Effector memory CD8-positive, alpha-beta T cell (primary cell): ENCODE results near the gene LARGE1.

Experiments
- ATAC-seq: fragments of 150-1000 bp; cut with Tn5 transposase; replicated peaks from 2 replicates; pipeline ENCODE4 v1.10.0; 2021; ENCODE audit warnings: mild to moderate bottlenecking, moderate library complexity
- DNase-seq, 3 experiments: peaks; one replicate each; pipeline ENCODE4 v3.0.0; 2021
- H3K27ac Mint-ChIP-seq, 2 donors: one replicate each; pipeline ENCODE4 v1.8.0; 2022; ENCODE audit warnings: mild to moderate bottlenecking in 2 of 2, mixed read lengths in 2 of 2, moderate library complexity in 2 of 2
- H3K27me3 Mint-ChIP-seq, 2 donors: one replicate each; pipeline ENCODE4 v1.8.0; 2022; ENCODE audit warnings: mixed read lengths in 2 of 2
- H3K36me3 Mint-ChIP-seq: one replicate; pipeline ENCODE4 v1.8.0; 2022; ENCODE audit warnings: mild to moderate bottlenecking, moderate library complexity, mixed read lengths; ENCODE audit not compliant: insufficient read depth
- H3K4me1 Mint-ChIP-seq, 2 donors: one replicate each; pipeline ENCODE4 v1.8.0; 2022; ENCODE audit warnings: low read depth in 2 of 2, mixed read lengths in 2 of 2
- H3K4me3 Mint-ChIP-seq, 2 donors: one replicate each; pipeline ENCODE4 v1.8.0; 2022; ENCODE audit warnings: mild to moderate bottlenecking in 2 of 2, mixed read lengths in 2 of 2, moderate library complexity in 2 of 2
- H3K9me3 Mint-ChIP-seq, 2 donors: one replicate each; pipeline ENCODE4 v1.8.0; 2022; ENCODE audit warnings: mixed read lengths in 2 of 2

LARGE1 gene

DNA sequence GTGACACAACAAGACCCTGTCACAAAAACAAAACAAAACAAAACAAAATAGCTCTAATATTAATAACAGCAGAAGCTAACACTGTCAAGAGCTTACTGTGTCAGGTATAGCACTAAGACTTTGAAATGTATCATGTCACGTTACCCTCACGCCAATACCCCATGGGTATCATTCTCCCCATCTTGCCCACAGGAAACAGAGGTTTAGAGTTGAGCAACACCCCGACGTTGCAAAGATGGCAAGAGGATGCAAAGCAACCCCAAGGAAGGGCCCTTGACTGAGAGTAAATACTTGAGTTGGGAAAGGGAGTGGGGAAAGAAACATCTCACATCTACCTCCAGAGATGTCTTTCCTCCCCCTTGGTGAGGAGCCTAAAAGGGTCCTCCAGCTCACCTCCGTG is 366.8 kb downstream of the LARGE1 start:
- H3K36me3 Mint-ChIP-seq, result no peaks in the 10 kb centered on the region
- H3K4me1 Mint-ChIP-seq, result no peaks in the 10 kb centered on the region
- no peaks in the 10 kb centered on the region for H3K27me3 Mint-ChIP-seq
- ATAC-seq (peak; percentile 42), DNase-seq (no peak)
- peaks cover 12 to 25% of the 10 kb centered on the region in 2 donors for H3K9me3 Mint-ChIP-seq
- no peak overlapping the region for H3K4me3 Mint-ChIP-seq
- no peak overlapping the region for H3K27ac Mint-ChIP-seq

DNA sequence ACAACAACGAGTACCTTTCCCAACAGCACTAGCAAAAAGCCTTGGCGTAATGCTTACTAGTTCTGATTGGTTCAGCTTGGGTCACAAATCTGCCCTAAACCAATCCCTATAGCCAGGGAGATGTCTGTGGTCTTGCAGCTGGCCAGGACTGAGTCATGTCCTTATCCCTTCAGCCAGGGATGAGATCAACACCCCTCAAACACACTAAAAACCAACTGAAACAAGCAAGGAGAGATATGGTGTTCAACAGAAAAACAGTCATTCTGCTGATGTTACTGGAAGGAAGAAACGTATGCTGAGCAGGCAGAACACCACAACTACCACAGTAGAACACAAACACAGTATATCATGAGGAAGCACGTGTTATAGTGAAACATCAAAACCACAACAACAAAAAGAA is 375.6 kb downstream of the LARGE1 start:
- H3K27ac Mint-ChIP-seq, result no peak overlapping the region
- ATAC-seq, result no peak
- DNase-seq, result no peak
- H3K4me1 Mint-ChIP-seq, result no peaks in the 10 kb centered on the region
- H3K27me3 Mint-ChIP-seq, result no peaks in the 10 kb centered on the region
- no peaks in the 10 kb centered on the region for H3K36me3 Mint-ChIP-seq
- peaks cover 0 to 6% of the 10 kb centered on the region in 2 donors for H3K9me3 Mint-ChIP-seq
- no peak overlapping the region for H3K4me3 Mint-ChIP-seq

DNA sequence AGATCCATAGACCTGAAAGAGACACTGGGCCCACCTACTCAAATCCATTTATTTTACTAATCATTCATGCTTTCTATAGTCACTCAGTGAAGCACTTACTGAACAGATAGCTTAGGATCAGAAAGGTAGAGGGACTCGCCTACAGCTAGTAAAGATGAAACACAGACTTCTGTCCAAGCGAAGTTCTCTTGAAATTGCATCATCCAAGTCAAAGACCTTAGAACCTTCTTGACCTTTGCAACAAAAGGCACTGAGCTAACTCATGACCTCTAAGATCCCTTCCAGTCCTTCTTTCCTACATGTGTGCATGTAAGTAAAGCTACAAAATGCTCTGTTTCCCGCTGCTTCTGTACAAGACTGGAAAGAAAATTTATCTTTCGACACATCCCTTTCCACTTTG is 377.6 kb downstream of the LARGE1 start:
- DNase-seq (no peak), ATAC-seq (no peak)
- Mint-ChIP-seq H3K4me3 (no peak overlapping the region), H3K27me3 (no peaks in the 10 kb centered on the region), H3K36me3 (no peaks in the 10 kb centered on the region), H3K4me1 (no peaks in the 10 kb centered on the region), H3K27ac (no peak overlapping the region), H3K9me3 (peaks cover 0 to 6% of the 10 kb centered on the region in 2 donors)

DNA sequence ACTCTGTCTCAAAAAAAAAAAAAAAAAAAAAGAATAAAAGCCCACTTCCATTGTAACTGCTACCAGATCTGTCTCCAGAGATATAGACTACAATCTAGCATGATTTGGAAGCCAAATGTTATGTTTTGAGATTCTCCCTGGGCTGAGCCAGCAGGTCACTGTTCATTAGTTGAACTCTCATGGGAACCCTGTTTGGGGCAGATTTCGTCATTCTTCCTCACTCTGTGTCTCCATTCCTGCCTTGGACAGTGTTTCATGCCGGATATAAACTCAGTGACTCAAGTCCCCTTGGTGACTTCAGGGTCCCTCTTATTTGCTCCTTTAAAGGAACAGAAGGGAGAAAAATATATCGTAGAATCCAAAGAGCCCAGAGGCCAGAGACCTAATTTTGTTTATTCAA is 378.1 kb downstream of the LARGE1 start:
- H3K4me3 Mint-ChIP-seq, result no peak overlapping the region
- no peaks in the 10 kb centered on the region for H3K4me1 Mint-ChIP-seq
- DNase-seq (no peak), ATAC-seq (no peak)
- H3K27ac Mint-ChIP-seq, result no peak overlapping the region
- no peaks in the 10 kb centered on the region for H3K36me3 Mint-ChIP-seq
- H3K9me3 Mint-ChIP-seq, result peaks cover 0 to 8% of the 10 kb centered on the region in 2 donors
- H3K27me3 Mint-ChIP-seq, result no peaks in the 10 kb centered on the region

DNA sequence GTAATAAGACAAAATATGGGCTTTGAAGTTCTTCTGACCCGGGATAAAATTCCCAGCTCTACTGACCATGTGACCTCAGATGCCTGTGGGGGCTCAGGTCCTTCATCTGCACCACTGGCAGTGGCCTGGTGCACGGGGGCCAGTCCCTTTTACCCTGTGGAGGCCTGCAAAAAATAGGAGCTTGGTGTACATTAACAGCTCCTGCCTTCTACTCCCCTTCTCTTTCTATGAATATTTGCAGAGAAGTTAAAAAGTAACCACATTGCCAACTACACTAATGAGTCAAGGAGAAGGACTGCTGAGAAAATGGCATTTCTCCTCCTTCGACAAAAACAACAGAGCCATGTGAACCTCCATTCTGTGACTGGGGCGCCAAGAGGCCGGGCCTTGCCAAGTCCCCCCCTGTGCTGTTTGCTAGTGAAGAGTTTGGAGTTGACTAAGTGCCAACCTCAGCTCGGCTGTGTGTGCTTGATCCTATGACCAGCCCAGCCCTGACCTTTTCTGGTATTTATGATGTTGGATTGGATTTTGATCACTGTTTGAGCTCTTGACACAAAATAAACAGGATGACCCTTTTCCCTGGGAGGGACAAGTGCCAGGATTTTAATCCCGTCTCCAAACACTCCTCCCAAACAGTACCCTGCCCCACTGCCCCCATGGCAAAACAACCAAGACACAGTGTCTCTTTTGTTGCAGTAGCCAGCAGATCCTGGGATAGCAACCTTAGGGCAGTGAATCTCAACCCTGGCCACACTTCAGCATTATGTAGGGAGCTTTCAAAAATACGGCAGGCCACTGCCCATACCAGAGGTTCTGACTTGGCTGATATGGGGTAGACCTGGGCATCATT is 380.1 kb downstream of the LARGE1 start:
- no peaks in the 10 kb centered on the region for H3K36me3 Mint-ChIP-seq
- H3K4me3 Mint-ChIP-seq, result no peak overlapping the region
- H3K27ac Mint-ChIP-seq, result no peak overlapping the region
- no peaks in the 10 kb centered on the region for H3K27me3 Mint-ChIP-seq
- ATAC-seq (no peak), DNase-seq (no peak)
- peaks cover 0 to 2% of the 10 kb centered on the region in 2 donors for H3K9me3 Mint-ChIP-seq
- H3K4me1 Mint-ChIP-seq, result no peaks in the 10 kb centered on the region

DNA sequence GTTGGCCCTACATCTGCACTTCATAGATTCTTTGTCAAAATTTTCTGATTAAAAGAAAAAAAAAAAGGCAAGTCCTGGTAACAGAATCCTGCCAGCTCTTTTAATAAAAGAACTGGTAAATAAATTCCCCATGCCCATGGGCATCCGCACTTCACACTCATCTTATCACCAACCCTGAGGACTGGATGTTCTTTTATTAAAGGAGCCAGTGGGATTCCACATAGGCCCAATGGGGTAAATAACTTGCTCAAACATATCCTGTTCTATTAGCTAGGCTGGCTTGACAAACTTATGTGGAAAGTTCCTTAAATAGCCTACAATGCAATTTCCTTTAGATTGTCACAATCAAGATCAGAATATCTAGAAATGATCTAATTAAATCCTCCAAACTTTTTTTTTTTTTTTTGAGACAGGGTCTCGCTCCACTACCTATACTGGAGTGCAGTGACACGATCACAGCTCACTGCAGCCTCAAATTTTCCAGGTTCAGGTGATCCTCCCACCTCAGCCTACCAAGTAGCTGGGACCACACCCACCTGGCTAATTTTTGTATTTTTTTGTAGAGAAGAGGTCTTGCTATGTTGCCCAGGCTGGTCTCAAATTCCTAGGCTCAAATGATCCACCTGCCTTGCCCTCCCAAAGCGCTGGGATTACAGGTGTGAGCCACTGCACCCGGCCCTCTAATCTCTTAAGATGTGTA is 380.9 kb downstream of the LARGE1 start:
- Mint-ChIP-seq H3K9me3 (peaks cover 0 to 2% of the 10 kb centered on the region in 2 donors), H3K27me3 (no peaks in the 10 kb centered on the region), H3K36me3 (no peaks in the 10 kb centered on the region), H3K4me1 (no peaks in the 10 kb centered on the region), H3K27ac (no peak overlapping the region), H3K4me3 (no peak overlapping the region)
- DNase-seq (no peak), ATAC-seq (no peak)

DNA sequence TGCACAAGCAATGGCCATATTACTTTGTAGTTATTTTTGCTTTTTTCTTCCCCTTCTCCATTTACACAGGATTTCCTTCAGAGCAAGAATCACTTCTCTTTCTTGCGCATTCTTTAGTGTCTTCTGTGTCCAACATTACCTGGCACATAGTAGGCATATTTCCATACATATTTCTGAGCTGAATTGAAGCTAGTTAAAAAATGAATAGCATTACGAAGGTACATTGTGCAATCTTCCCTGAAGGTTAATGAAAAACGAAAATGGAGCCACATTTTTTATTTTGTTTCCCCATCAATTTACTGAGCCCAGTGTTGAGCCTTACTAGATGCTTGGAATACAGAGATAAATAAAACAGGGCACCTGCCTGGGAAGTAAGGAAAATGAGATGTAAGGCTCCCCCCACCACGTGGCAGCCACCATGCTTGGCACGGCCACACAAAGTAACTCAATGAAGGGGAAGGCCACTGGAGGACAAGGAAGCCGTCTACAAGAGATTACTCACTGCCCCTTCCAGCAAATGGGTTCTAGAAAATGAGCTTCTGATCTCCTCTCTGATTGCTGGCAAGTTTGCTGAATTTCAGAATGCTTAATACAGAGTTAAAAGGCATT is 381.9 kb downstream of the LARGE1 start:
- H3K4me3 Mint-ChIP-seq, result no peak overlapping the region
- no peaks in the 10 kb centered on the region for H3K27me3 Mint-ChIP-seq

DNA sequence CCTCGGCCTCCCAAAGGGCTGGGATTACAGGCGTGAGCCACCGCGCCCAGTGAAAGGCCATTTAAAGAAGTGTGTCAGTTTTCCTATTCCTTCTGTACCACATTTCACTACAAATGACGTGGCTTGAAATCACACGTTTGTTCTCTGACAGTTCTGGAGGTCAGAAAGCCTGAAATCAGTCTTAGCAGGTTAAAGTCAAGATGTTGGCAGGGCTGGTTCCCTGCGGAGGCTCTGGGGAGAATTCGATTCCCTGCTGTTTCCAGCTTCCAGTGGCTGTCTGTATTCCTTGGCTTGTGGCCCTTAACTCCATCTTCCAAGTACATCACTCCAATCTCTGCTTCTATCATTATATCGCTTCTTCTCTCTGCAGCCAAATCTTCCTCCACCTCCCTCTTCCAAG is 383.2 kb downstream of the LARGE1 start:
- H3K9me3 Mint-ChIP-seq, result peaks cover 0 to 2% of the 10 kb centered on the region in 2 donors

More for the DNA sequence above, 381.9 kb downstream of the LARGE1 start:
- peaks cover 0 to 2% of the 10 kb centered on the region in 2 donors for H3K9me3 Mint-ChIP-seq
- H3K4me1 Mint-ChIP-seq, result no peaks in the 10 kb centered on the region
- no peak overlapping the region for H3K27ac Mint-ChIP-seq
- DNase-seq, result no peak
- no peak for ATAC-seq
- H3K36me3 Mint-ChIP-seq, result no peaks in the 10 kb centered on the region

DNA sequence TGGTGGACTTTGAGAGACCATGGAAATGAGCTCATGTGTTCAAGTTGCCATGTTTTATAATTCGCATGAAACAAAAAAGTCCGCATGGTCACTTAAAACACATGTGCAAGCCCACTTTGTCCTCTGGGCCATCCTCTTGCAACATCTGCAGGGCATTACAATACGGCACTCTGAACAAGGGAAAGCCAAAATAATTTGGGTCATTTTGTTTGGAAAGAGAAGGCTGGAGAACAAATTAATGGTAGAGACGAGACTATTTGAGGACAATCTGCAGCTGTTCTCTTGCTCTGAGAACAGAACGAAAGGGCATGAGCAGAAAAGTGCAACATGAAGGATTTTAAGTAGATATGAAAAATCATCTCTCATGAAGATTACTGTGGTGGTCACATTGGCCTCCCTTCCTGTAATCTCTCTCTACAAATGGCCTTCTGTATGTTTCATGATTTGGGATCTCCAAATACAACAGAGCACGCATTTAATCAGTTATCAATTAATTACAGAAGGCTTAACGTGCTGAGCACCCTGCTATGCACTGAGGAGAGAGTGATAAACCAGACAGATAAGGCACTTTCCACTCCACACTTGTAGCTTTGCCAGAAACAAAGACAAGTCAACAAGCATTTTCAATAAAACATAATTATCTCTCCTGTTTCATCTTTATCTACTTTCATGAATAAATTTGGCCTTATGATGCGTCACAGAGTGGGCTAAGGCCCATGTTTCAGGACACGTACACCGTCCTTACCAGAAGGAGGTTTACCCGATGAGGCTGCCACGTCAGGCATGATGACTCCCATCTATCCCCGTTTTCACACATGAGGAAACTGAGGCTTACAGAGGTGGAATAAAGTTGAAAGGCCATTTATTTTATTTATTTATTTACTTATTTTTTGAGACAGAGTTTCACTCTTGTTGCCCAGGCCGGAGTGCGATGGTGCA is 384.1 kb downstream of the LARGE1 start:
- Mint-ChIP-seq H3K27ac (no peak overlapping the region), H3K9me3 (peaks cover 0 to 2% of the 10 kb centered on the region in 2 donors), H3K36me3 (no peaks in the 10 kb centered on the region), H3K27me3 (no peaks in the 10 kb centered on the region), H3K4me1 (no peaks in the 10 kb centered on the region), H3K4me3 (no peak overlapping the region)
- no peak for ATAC-seq
- DNase-seq, result no peak

More for the DNA sequence above, 383.2 kb downstream of the LARGE1 start:
- DNase-seq, result no peak
- no peaks in the 10 kb centered on the region for H3K27me3 Mint-ChIP-seq
- no peak overlapping the region for H3K27ac Mint-ChIP-seq
- no peak overlapping the region for H3K4me3 Mint-ChIP-seq
- no peaks in the 10 kb centered on the region for H3K36me3 Mint-ChIP-seq
- no peaks in the 10 kb centered on the region for H3K4me1 Mint-ChIP-seq
- ATAC-seq, result no peak

DNA sequence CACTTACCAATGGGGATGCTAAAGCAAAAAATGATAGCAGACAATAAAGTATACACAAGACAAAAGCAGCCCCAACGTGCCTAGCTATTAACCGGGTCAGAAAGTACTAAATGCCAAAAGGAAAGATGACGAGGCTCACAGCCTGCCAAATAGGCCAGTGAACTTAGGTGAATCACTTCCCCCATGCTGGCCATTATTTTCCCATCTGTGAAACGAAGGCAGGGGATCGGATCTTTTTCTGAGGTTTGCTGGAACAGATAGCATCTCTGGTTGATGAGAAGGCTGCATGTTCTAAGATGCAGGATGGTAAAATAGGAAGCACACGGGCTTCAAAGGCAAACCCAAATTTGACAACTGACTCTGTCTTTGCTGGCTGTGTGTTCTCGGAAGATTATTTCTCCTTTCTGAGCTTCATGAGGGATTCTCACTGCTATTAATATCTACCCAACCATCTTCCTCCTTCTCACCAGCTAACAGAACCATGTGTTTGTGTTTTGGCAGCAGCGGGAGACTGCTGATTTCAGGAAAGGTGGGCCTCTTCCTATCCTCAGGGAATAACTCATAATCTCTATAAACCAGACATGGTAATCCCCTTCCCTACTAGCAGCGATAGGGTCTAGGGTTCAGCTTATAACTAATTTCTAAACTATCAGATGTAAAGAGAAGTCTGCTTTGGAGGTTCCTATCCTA is 390.7 kb downstream of the LARGE1 start:
- peaks cover 0 to 4% of the 10 kb centered on the region in 2 donors for H3K9me3 Mint-ChIP-seq
- DNase-seq (no peak), ATAC-seq (no peak)
- no peak overlapping the region for H3K27ac Mint-ChIP-seq
- H3K4me3 Mint-ChIP-seq, result no peak overlapping the region
- H3K36me3 Mint-ChIP-seq, result no peaks in the 10 kb centered on the region
- no peaks in the 10 kb centered on the region for H3K27me3 Mint-ChIP-seq
- no peaks in the 10 kb centered on the region for H3K4me1 Mint-ChIP-seq

DNA sequence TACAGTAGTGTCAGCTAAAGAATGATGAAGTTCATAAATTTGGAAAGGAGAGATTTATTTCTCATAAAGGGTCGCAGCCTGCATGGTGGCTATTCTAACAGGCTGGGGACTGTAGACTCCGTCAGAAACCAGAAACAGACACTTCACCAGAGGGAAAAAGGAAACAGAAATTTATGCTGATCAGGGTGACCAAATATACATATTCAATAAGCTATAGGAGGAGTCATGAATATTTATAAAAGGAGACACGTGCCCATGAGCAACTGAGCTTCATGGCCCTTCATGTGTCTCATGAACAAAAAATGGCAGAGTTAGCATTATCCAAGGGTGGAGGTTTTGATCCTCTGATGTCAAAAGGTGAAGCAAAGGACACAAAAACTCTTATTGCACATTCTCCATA is 392.1 kb downstream of the LARGE1 start:
- Mint-ChIP-seq H3K9me3 (peaks cover 4% of the 10 kb centered on the region in 2 donors), H3K27me3 (no peaks in the 10 kb centered on the region), H3K4me3 (no peak overlapping the region), H3K27ac (no peak overlapping the region), H3K4me1 (no peaks in the 10 kb centered on the region), H3K36me3 (no peaks in the 10 kb centered on the region)
- DNase-seq (no peak), ATAC-seq (no peak)

DNA sequence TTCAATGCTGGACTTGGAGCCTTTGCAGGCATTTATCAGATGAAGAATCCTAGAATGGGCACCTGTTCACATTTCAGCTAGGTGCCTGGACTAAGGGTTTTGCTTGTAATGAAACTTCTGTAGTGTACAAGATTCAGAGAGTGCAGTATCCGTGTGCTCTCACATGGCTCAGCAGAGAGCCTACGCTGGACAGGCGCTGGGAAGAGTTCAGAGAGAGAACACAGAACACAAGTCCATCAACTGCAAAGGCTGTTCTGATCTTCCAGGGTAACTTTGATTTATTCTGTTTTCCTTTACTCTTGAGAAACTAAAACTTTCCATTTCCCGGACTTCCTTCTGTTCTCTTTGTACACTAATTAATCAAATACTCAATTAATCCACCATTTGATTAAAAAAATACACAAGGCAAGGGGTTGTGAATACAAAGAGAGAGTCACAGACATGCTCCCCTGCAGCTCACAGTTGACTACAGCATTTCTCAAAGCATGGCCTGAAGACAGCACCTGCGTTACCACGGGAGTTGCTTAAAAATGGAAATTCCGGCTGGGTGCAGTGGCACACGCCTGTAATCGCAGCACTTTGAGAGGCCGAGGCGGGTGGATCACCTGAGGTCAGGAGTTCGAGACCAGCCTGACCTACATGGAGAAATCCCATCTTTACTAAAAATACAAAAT is 393.7 kb downstream of the LARGE1 start:
- H3K4me1 Mint-ChIP-seq, result no peaks in the 10 kb centered on the region
- DNase-seq (no peak), ATAC-seq (no peak)
- no peaks in the 10 kb centered on the region for H3K27me3 Mint-ChIP-seq
- H3K9me3 Mint-ChIP-seq, result peaks cover 4 to 6% of the 10 kb centered on the region in 2 donors
- no peak overlapping the region for H3K4me3 Mint-ChIP-seq
- H3K36me3 Mint-ChIP-seq, result no peaks in the 10 kb centered on the region
- no peak overlapping the region for H3K27ac Mint-ChIP-seq
